SH-SY5Y (cell line): ENCODE measurements around the gene MEIKIN.

Experiments used
- GATA2 ChIP-seq: IDR thresholded peaks from 2 replicates; pipeline ENCODE4 v1.6.1; 2011; ENCODE audit warnings: mild to moderate bottlenecking, low read depth, low read length
- GATA3 ChIP-seq: IDR thresholded peaks from 2 replicates; pipeline ENCODE4 v1.6.1; 2011; ENCODE audit warnings: low read depth, mild to moderate bottlenecking, low read length, moderate library complexity

DNA sequence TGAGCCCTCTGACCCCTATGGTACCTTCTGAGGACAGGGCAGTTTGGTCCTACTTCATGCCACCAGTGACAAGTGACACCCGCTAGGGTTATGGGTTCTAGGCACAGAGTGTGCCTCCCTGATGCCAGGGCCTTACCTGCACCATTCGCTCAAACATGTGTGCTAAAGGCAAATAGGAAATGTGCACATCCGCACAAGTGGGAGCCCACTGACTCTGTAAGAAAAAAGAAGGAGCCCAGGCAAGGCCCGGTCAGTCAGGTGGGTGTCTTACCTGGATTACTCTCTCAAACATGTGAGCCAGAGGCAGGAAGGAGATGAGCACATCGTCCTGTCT lies 29.1 kb upstream of the MEIKIN start:
- TF ChIP-seq GATA2: no peak
- no peak for TF ChIP-seq GATA3
